ENCODE data around the gene REXO4.

The REXO4 gene

GRCh38 chr9:133356391-133357091, 61.3 kb downstream of the REXO4 start, which contains the start of the genes SURF1 and SURF2:
SURF1 (minus strand) TSS chr9:133356487; CDS start chr9:133356453, 34 bp downstream.
SURF2 (plus strand) TSS chr9:133356550; CDS start chr9:133356593, 43 bp downstream.
- peak within 1 kb of the TSS; percentile 76 for H3K4me3 ChIP-seq (ENCODE audit: low read depth, low read length)
- DNase-seq (ENCODE audit: low read depth), result no peak
- TF ChIP-seq, protein P1, sequence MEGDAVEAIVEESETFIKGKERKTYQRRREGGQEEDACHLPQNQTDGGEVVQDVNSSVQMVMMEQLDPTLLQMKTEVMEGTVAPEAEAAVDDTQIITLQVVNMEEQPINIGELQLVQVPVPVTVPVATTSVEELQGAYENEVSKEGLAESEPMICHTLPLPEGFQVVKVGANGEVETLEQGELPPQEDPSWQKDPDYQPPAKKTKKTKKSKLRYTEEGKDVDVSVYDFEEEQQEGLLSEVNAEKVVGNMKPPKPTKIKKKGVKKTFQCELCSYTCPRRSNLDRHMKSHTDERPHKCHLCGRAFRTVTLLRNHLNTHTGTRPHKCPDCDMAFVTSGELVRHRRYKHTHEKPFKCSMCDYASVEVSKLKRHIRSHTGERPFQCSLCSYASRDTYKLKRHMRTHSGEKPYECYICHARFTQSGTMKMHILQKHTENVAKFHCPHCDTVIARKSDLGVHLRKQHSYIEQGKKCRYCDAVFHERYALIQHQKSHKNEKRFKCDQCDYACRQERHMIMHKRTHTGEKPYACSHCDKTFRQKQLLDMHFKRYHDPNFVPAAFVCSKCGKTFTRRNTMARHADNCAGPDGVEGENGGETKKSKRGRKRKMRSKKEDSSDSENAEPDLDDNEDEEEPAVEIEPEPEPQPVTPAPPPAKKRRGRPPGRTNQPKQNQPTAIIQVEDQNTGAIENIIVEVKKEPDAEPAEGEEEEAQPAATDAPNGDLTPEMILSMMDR (IDR thresholded peaks at IDR 0.05; ENCODE audit: low read depth, low read length, missing control alignments), result no peak
- in situ Hi-C loops (cut with HindIII; ENCODE audit: low sequenced_read_pairs), result no loop called here
